ENCODE results near the gene TPRG1. TPM values are rescaled to one million over a fixed set of nuclear protein-coding genes. Genes with fewer than 3 reads are reported as not detected.

The TPRG1 gene
- polyA plus RNA-seq, 1 donor (not counting 4 experiments of a cell fraction or from before 2014, with no cell fraction given) = 1.5 TPM

- Histone ChIP-seq H3K36me3 (ENCODE audit: control insufficient read depth in 2 of 2, extremely low read depth in 1 of 2, insufficient read depth in 2 of 2, low read length in 2 of 2) (no peaks in the 10 kb centered on the region), H3K9me3 (ENCODE audit: control insufficient read depth, low read depth, low read length) (no peaks in the 10 kb centered on the region), H3K4me3 (ENCODE audit: control insufficient read depth in 2 of 3, extremely low read depth in 1 of 3, insufficient read depth in 2 of 3, low read depth in 1 of 3, low read length in 3 of 3) (no peak overlapping the region), H3K9me1 (ENCODE audit: control insufficient read depth, extremely low read depth, insufficient read depth, low read length) (no peaks in the 10 kb centered on the region), H3K79me2 (ENCODE audit: control insufficient read depth, insufficient read depth, low read length) (no peaks in the 10 kb centered on the region), H3K27me3 (ENCODE audit: control insufficient read depth, extremely low read depth, insufficient read depth, low read length) (no peaks in the 10 kb centered on the region), H3K4me1 (ENCODE audit: control insufficient read depth, extremely low read depth, insufficient read depth, low read length) (peaks cover 29% of the 10 kb centered on the region), H2AFZ (ENCODE audit: control insufficient read depth, low read length) (no peak overlapping the region), H3K4me2 (ENCODE audit: control insufficient read depth, extremely low read depth, insufficient read depth, low read depth, low read length) (no peak overlapping the region), H4K20me1 (ENCODE audit: control insufficient read depth, extremely low read depth, insufficient read depth, low read length) (no peaks in the 10 kb centered on the region), H3K27ac (ENCODE audit: control insufficient read depth, insufficient read depth, low read length) (no peak overlapping the region), H3K9ac (ENCODE audit: control insufficient read depth, extremely low read depth, insufficient read depth, low read length) (no peak overlapping the region)
- TF ChIP-seq CTCF (optimal IDR thresholded peaks at IDR 0.05 in 1 of 3, IDR thresholded peaks at IDR 0.05 in 1 of 3, conservative IDR thresholded peaks at IDR 0.05 in 1 of 3; ENCODE audit: extremely low read depth in 1 of 3, insufficient read depth in 2 of 3, low read length in 3 of 3) = no peak
- DNase-seq (ENCODE audit: low read depth, low spot score) = no peak
- dilution Hi-C loops (cut with MboI; ENCODE audit: extremely low pct_ligation_motif_present, low sequenced_read_pairs) = no loop called here
- peak; percentile 63 for FAIRE-seq
Observed at GRCh38 chr3:189338366-189338765, 166.6 kb downstream of the TPRG1 start.

- Histone ChIP-seq H2AFZ (ENCODE audit: control insufficient read depth, low read length) (no peak overlapping the region), H3K36me3 (ENCODE audit: control insufficient read depth in 2 of 2, extremely low read depth in 1 of 2, insufficient read depth in 2 of 2, low read length in 2 of 2) (no peaks in the 10 kb centered on the region), H3K9ac (ENCODE audit: control insufficient read depth, extremely low read depth, insufficient read depth, low read length) (no peak overlapping the region), H3K79me2 (ENCODE audit: control insufficient read depth, insufficient read depth, low read length) (no peaks in the 10 kb centered on the region), H4K20me1 (ENCODE audit: control insufficient read depth, extremely low read depth, insufficient read depth, low read length) (no peaks in the 10 kb centered on the region), H3K4me2 (ENCODE audit: control insufficient read depth, extremely low read depth, insufficient read depth, low read depth, low read length) (no peak overlapping the region), H3K4me1 (ENCODE audit: control insufficient read depth, extremely low read depth, insufficient read depth, low read length) (peaks cover 19% of the 10 kb centered on the region), H3K9me3 (ENCODE audit: control insufficient read depth, low read depth, low read length) (no peaks in the 10 kb centered on the region), H3K9me1 (ENCODE audit: control insufficient read depth, extremely low read depth, insufficient read depth, low read length) (no peaks in the 10 kb centered on the region), H3K4me3 (ENCODE audit: control insufficient read depth in 2 of 3, extremely low read depth in 1 of 3, insufficient read depth in 2 of 3, low read depth in 1 of 3, low read length in 3 of 3) (no peak overlapping the region), H3K27ac (ENCODE audit: control insufficient read depth, insufficient read depth, low read length) (no peak overlapping the region), H3K27me3 (ENCODE audit: control insufficient read depth, extremely low read depth, insufficient read depth, low read length) (no peaks in the 10 kb centered on the region)
- no peak for FAIRE-seq
- TF ChIP-seq EZH2 (IDR thresholded peaks at IDR 0.05; ENCODE audit: low read length) (no peak), CTCF (optimal IDR thresholded peaks at IDR 0.05 in 1 of 3, IDR thresholded peaks at IDR 0.05 in 1 of 3, conservative IDR thresholded peaks at IDR 0.05 in 1 of 3; ENCODE audit: extremely low read depth in 1 of 3, insufficient read depth in 2 of 3, low read length in 3 of 3) (no peak)
- no peak for DNase-seq (ENCODE audit: low read depth, low spot score)
- dilution Hi-C loops (cut with MboI; ENCODE audit: extremely low pct_ligation_motif_present, low sequenced_read_pairs) = no loop called here
Observed at GRCh38 chr3:189339996-189340395, 168.2 kb downstream of the TPRG1 start.
